HepG2 (cell line): Measurements from ENCODE around the gene UQCC2. TPM values are rescaled to one million over a fixed set of nuclear protein-coding genes. Genes with fewer than 3 reads are reported as not detected.

Experiments used
- ATAC-seq: fragments of 200-7000 bp; cut with Tn5 transposase; 3 replicates; pipeline ENCODE4 v1.9.1; 2020; ENCODE audit warnings: mild to moderate bottlenecking, moderate library complexity
- BruUV-seq: library from RNA; stranded (reverse); fragments of 400-500 nt; replicated peaks from 2 replicates; lab custom pipeline; 2021; lab: Mats Ljungman, UMichigan
- CTCF ChIA-PET: fragments of 300-600 bp; formaldehyde crosslinking; extraction: SDS; loops from one replicate; lab custom pipeline; 2021; ENCODE audit warnings: low total read pairs, inconsistent platforms, low intra/inter-chr PET ratio; lab: Yijun Ruan, JAX
- POLR2A ChIA-PET: fragments of 350-600 bp; sonication (Branson Sonifier 250); formaldehyde crosslinking; loops from one replicate; lab custom pipeline; 2020; ENCODE audit warnings: antibody characterized with exemption, inconsistent platforms; lab: Yijun Ruan, JAX
- DNase-seq: peaks from one replicate; pipeline ENCODE4 v3.0.0-alpha.2; 2015; ENCODE audit warnings: low spot score
- FAIRE-seq: peaks from 3 replicates; lab custom pipeline; 2011; peaks lifted over from hg19 to GRCh38; lab: Jason Lieb, UNC
- H2AFZ ChIP-seq: one replicate; pipeline ENCODE4 v1.6.1; 2011; ENCODE audit warnings: low read length, inconsistent platforms
- H3K27ac ChIP-seq: fragments of 300-600 bp; 3 replicates; pipeline ENCODE4 v1.8.0; 2011; ENCODE audit warnings: mixed run types, mild to moderate bottlenecking, mixed read lengths, low read length, inconsistent platforms; ENCODE audit not compliant: insufficient read depth; ENCODE audit errors: extremely low read length
- H3K27me3 ChIP-seq, 2 experiments: fragments of 200-600 bp in 1 of 2; 2 replicates in 1 of 2; 3 replicates in 1 of 2; pipeline versions ENCODE4 v1.6.0 to v1.8.0; 2011; ENCODE audit warnings: low read length in 2 of 2, mild to moderate bottlenecking in 2 of 2, moderate library complexity in 2 of 2, inconsistent platforms in 1 of 2; ENCODE audit not compliant: insufficient read depth in 2 of 2, control insufficient read depth in 1 of 2
- H3K36me3 ChIP-seq, 2 experiments: fragments of 200-600 bp in 1 of 2; replicated peaks in 1 of 2; 2 replicates in 1 of 2; 3 replicates in 1 of 2; pipeline versions ENCODE4 v1.5.1 to v1.8.0; 2011; ENCODE audit warnings: low read length in 2 of 2, inconsistent platforms in 1 of 2; ENCODE audit not compliant: insufficient read depth in 2 of 2, control insufficient read depth in 1 of 2
- H3K4me1 ChIP-seq: 2 replicates; pipeline ENCODE4 v1.5.1; 2012; ENCODE audit warnings: low read length, inconsistent platforms; ENCODE audit not compliant: insufficient read depth
- H3K4me2 ChIP-seq: 2 replicates; pipeline ENCODE4 v1.6.0; 2011; ENCODE audit warnings: low read depth, low read length, inconsistent platforms
- H3K4me3 ChIP-seq, 3 experiments: fragments of 200-600 bp in 1 of 3; sonication (generic), shearing (Covaris generic) in 1 of 3; replicated peaks in 1 of 3; 2 replicates each; pipeline ENCODE4 v1.5.1; 2011 to 2016; ENCODE audit warnings: low read length in 3 of 3, inconsistent platforms in 2 of 3, low read depth in 2 of 3, mild to moderate bottlenecking in 2 of 3, control low read depth in 1 of 3, mixed read lengths in 1 of 3; ENCODE audit not compliant: insufficient read depth in 1 of 3
- H3K79me2 ChIP-seq: one replicate; pipeline ENCODE4 v1.6.1; 2011; ENCODE audit warnings: low read length, inconsistent platforms; ENCODE audit not compliant: insufficient read depth
- H3K9ac ChIP-seq: 2 replicates; pipeline ENCODE4 v1.6.0; 2011; ENCODE audit warnings: mild to moderate bottlenecking, low read depth, low read length, inconsistent platforms; ENCODE audit not compliant: insufficient read depth
- H3K9me3 ChIP-seq: 2 replicates; pipeline ENCODE4 v1.5.1; 2012; ENCODE audit warnings: mild to moderate bottlenecking, low read length
- H4K20me1 ChIP-seq: 2 replicates; pipeline ENCODE4 v1.6.0; 2011; ENCODE audit warnings: inconsistent platforms, mild to moderate bottlenecking, low read length, moderate library complexity; ENCODE audit not compliant: insufficient read depth
- JARID2 ChIP-seq: sonication (generic); formaldehyde crosslinking; IDR thresholded peaks from 2 replicates; pipeline ENCODE4 v1.8.1; 2023; ENCODE audit warnings: missing genetic modification reagents, inconsistent platforms; ENCODE audit not compliant: insufficient replicate concordance
- NR1H2 ChIP-seq: sonication (generic); formaldehyde crosslinking; IDR thresholded peaks from 2 replicates; pipeline ENCODE4 v1.8.1; 2022; ENCODE audit warnings: low read depth, missing genetic modification reagents, borderline replicate concordance
- PHF8 ChIP-seq: sonication (generic); formaldehyde crosslinking; IDR thresholded peaks from 2 replicates; pipeline ENCODE4 v1.5.0; 2020; ENCODE audit warnings: missing genetic modification reagents
- POLR2AphosphoS2 ChIP-seq: IDR thresholded peaks from 2 replicates; pipeline ENCODE4 v1.6.1; 2011; ENCODE audit warnings: low read depth, low read length, improper control_type of control experiment
- SOX6 ChIP-seq, 2 experiments: fragments of 450-650 bp in 1 of 2; sonication (generic) in 1 of 2; formaldehyde crosslinking in 1 of 2; IDR thresholded peaks; 2 replicates each; pipeline versions ENCODE4 v1.4.0 to v1.6.1; 2017 to 2020; ENCODE audit warnings: antibody characterized with exemption in 1 of 2, mild to moderate bottlenecking in 1 of 2, missing genetic modification reagents in 1 of 2
- TARDBP ChIP-seq: sonication (generic); formaldehyde crosslinking; IDR thresholded peaks from 2 replicates; pipeline ENCODE4 v1.8.0; 2022; ENCODE audit warnings: mild to moderate bottlenecking, missing genetic modification reagents
- ZNF124 ChIP-seq: sonication (generic); formaldehyde crosslinking; IDR thresholded peaks from 2 replicates; pipeline ENCODE4 v1.4.0; 2020; ENCODE audit warnings: missing genetic modification reagents
- ZNF629 ChIP-seq: sonication (generic); formaldehyde crosslinking; conservative IDR thresholded peaks from 2 replicates; pipeline ENCODE4 v1.5.0; 2020; ENCODE audit warnings: missing genetic modification reagents
- ZSCAN21 ChIP-seq: sonication (generic); formaldehyde crosslinking; IDR thresholded peaks from 2 replicates; pipeline ENCODE4 v1.8.0; 2022; ENCODE audit warnings: mild to moderate bottlenecking, missing genetic modification reagents, moderate library complexity, borderline replicate concordance
- WGBS: methylation state at CpG from one replicate; pipeline ENCODE4 v1.1.6; 2017; ENCODE audit warnings: low lambda C conversion rate; 5-methylcytosine and 5-hydroxymethylcytosine counted together
- in situ Hi-C: cut with HindIII; loops from 2 replicates; pipeline ENCODE4 v1.10.0; 2017; ENCODE audit warnings: low pct_unique_long_range_greater_than_20kb; ENCODE audit not compliant: extremely low pct_ligation_motif_present
- intact Hi-C: fragments of 100-400 bp; cut with micrococcal nuclease; formaldehyde crosslinking; loops from one replicate; pipeline ENCODE4 v1.10.0; 2022; ENCODE audit not compliant: unreplicated experiment
- polyA plus RNA-seq, 8 experiments: library from polyadenylated mRNA; depleted of rRNA in 3 of 8; stranded (reverse) in 7 of 8; unstranded in 1 of 8; fragments of >200 nt; fragmentation: Illumina TruSeq in 4 of 8; extraction: Trizol in 4 of 8; gene quantifications; 2 replicates each; pipeline versions ENCODE4 v1.2.1 to v1.2.3, GENCODE V29; 2011 to 2016; ENCODE audit warnings: low read depth in 4 of 8, missing spikeins in 1 of 8, mixed read lengths in 1 of 8; ENCODE audit not compliant: insufficient read depth in 1 of 8
- total RNA-seq, 5 experiments: library from RNA; depleted of rRNA; stranded (reverse); fragments of >200 nt; fragmentation: Illumina TruSeq; extraction: Trizol; gene quantifications; 2 replicates each; pipeline ENCODE4 v1.2.3, GENCODE V29; 2016; ENCODE audit warnings: low read depth in 1 of 5
- TF ChIP-seq, protein P1 (sequence below): sonication (generic); formaldehyde crosslinking; IDR thresholded peaks from 2 replicates; pipeline ENCODE4 v1.4.0; 2020; ENCODE audit warnings: missing genetic modification reagents, borderline replicate concordance
- TF ChIP-seq, protein P2 (sequence below): sonication (generic); formaldehyde crosslinking; IDR thresholded peaks from 2 replicates; pipeline ENCODE4 v1.5.0; 2020; ENCODE audit warnings: missing genetic modification reagents
- TF ChIP-seq, protein P3 (sequence below): sonication (generic); formaldehyde crosslinking; IDR thresholded peaks from 2 replicates; pipeline ENCODE4 v1.4.0; 2020; ENCODE audit warnings: missing genetic modification reagents, mild to moderate bottlenecking, borderline replicate concordance
- TF ChIP-seq, protein P4 (sequence below): sonication (generic); formaldehyde crosslinking; IDR thresholded peaks from 2 replicates; pipeline ENCODE4 v1.4.0; 2020; ENCODE audit warnings: missing genetic modification reagents

UQCC2 gene
- total and polyA plus RNA-seq, 2 of the 13 experiments (the other 11 are each of a cell fraction or from before 2014, with no cell fraction given), result 82.4 to 238 TPM

DNA sequence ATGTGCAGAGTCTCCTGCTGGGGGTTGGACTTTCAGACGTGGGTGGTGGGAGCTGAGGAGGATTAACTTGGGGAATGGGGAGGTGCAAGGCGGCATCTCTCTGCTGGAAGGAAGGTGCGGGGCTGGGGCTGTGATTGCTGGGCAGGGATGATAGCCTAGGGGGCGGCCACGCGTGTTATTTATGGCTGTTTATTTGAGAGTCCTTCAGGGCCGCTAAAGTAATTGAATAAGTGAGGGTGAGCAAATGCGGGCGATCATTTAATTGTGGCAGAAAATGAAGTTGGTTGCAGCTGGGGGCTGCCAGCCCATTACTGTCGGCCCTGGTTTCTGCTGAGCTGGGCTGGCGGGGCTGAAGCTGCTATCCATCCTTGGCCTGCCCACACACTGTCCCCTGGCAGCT lies 42.7 kb upstream of the UQCC2 start:
- no peak for FAIRE-seq

More for the DNA sequence above, 42.7 kb upstream of the UQCC2 start:
- DNase-seq, result no peak
- H3K36me3 ChIP-seq, result no peaks in the 10 kb centered on the region
- WGBS, result 67% methylated on average over 11 of the region's 11 CpGs
- BruUV-seq, result no TSS peak
- in situ Hi-C loops (no loop called here), intact Hi-C loops (no loop called here)
- H3K79me2 ChIP-seq, result no peaks in the 10 kb centered on the region
- H3K27me3 ChIP-seq, result peaks cover 0 to 10% of the 10 kb centered on the region in 2 experiments; a peak in 3 of 5 replicates
- no peak overlapping the region for H2AFZ ChIP-seq
- no peaks in the 10 kb centered on the region for H4K20me1 ChIP-seq
- H3K9ac ChIP-seq, result no peak overlapping the region
- no peak overlapping the region for H3K4me2 ChIP-seq
- H3K4me3 ChIP-seq, result no peak overlapping the region
- TF ChIP-seq ZNF629, result no peak
- no peak for TF ChIP-seq NR1H2
- TF ChIP-seq, protein P1, sequence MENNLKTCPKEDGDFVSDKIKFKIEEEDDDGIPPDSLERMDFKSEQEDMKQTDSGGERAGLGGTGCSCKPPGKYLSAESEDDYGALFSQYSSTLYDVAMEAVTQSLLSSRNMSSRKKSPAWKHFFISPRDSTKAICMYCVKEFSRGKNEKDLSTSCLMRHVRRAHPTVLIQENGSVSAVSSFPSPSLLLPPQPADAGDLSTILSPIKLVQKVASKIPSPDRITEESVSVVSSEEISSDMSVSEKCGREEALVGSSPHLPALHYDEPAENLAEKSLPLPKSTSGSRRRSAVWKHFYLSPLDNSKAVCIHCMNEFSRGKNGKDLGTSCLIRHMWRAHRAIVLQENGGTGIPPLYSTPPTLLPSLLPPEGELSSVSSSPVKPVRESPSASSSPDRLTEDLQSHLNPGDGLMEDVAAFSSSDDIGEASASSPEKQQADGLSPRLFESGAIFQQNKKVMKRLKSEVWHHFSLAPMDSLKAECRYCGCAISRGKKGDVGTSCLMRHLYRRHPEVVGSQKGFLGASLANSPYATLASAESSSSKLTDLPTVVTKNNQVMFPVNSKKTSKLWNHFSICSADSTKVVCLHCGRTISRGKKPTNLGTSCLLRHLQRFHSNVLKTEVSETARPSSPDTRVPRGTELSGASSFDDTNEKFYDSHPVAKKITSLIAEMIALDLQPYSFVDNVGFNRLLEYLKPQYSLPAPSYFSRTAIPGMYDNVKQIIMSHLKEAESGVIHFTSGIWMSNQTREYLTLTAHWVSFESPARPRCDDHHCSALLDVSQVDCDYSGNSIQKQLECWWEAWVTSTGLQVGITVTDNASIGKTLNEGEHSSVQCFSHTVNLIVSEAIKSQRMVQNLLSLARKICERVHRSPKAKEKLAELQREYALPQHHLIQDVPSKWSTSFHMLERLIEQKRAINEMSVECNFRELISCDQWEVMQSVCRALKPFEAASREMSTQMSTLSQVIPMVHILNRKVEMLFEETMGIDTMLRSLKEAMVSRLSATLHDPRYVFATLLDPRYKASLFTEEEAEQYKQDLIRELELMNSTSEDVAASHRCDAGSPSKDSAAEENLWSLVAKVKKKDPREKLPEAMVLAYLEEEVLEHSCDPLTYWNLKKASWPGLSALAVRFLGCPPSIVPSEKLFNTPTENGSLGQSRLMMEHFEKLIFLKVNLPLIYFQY (CRISPR knock-in tag), result no peak
- no peak for TF ChIP-seq TARDBP (CRISPR knock-in tag)
- TF ChIP-seq SOX6 (IDR thresholded peaks at IDR 0.05), result no peak
- TF ChIP-seq SOX6 (CRISPR knock-in tag; IDR thresholded peaks at IDR 0.05), result no peak
- TF ChIP-seq PHF8 (CRISPR knock-in tag), result no peak
- TF ChIP-seq, protein P2, sequence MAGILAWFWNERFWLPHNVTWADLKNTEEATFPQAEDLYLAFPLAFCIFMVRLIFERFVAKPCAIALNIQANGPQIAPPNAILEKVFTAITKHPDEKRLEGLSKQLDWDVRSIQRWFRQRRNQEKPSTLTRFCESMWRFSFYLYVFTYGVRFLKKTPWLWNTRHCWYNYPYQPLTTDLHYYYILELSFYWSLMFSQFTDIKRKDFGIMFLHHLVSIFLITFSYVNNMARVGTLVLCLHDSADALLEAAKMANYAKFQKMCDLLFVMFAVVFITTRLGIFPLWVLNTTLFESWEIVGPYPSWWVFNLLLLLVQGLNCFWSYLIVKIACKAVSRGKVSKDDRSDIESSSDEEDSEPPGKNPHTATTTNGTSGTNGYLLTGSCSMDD, result no peak
- no peak for TF ChIP-seq ZNF124 (CRISPR knock-in tag)
- no peak for TF ChIP-seq POLR2AphosphoS2
- TF ChIP-seq JARID2 (CRISPR knock-in tag), result no peak
- TF ChIP-seq, protein P3, sequence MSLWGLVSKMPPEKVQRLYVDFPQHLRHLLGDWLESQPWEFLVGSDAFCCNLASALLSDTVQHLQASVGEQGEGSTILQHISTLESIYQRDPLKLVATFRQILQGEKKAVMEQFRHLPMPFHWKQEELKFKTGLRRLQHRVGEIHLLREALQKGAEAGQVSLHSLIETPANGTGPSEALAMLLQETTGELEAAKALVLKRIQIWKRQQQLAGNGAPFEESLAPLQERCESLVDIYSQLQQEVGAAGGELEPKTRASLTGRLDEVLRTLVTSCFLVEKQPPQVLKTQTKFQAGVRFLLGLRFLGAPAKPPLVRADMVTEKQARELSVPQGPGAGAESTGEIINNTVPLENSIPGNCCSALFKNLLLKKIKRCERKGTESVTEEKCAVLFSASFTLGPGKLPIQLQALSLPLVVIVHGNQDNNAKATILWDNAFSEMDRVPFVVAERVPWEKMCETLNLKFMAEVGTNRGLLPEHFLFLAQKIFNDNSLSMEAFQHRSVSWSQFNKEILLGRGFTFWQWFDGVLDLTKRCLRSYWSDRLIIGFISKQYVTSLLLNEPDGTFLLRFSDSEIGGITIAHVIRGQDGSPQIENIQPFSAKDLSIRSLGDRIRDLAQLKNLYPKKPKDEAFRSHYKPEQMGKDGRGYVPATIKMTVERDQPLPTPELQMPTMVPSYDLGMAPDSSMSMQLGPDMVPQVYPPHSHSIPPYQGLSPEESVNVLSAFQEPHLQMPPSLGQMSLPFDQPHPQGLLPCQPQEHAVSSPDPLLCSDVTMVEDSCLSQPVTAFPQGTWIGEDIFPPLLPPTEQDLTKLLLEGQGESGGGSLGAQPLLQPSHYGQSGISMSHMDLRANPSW, result no peak
- no peak for TF ChIP-seq ZSCAN21 (CRISPR knock-in tag)
- TF ChIP-seq, protein P4, sequence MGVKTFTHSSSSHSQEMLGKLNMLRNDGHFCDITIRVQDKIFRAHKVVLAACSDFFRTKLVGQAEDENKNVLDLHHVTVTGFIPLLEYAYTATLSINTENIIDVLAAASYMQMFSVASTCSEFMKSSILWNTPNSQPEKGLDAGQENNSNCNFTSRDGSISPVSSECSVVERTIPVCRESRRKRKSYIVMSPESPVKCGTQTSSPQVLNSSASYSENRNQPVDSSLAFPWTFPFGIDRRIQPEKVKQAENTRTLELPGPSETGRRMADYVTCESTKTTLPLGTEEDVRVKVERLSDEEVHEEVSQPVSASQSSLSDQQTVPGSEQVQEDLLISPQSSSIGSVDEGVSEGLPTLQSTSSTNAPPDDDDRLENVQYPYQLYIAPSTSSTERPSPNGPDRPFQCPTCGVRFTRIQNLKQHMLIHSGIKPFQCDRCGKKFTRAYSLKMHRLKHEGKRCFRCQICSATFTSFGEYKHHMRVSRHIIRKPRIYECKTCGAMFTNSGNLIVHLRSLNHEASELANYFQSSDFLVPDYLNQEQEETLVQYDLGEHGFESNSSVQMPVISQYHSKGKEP (CRISPR knock-in tag), result no peak
- H3K27ac ChIP-seq, result no peak overlapping the region
- peaks cover 35% of the 10 kb centered on the region for H3K4me1 ChIP-seq
- no peak for ATAC-seq
- ChIA-PET POLR2A (no interaction called here), CTCF (interaction anchor here (0.7 kb wide), 1 partner anchor 10 kb away, joined by 3 read pairs; no protein-coding TSS in a partner anchor)
- no peaks in the 10 kb centered on the region for H3K9me3 ChIP-seq
